Upper lobe of left lung (tissue), 4 donors: Measurements from ENCODE around the gene PROSER2.

Experiments used
- CTCF ChIP-seq, 6 experiments: fragments of 450-650 bp in 4 of 6; fragments of 200-600 bp in 2 of 6; sonication (generic) in 2 of 6; IDR thresholded peaks; one replicate each; pipeline ENCODE4 v1.5.1; 2016 to 2019; ENCODE audit warnings: antibody characterized with exemption in 6 of 6
- EP300 ChIP-seq, 4 donors: sonication (generic); formaldehyde crosslinking; IDR thresholded peaks; one replicate each; pipeline ENCODE4 v1.5.1; 2017; ENCODE audit warnings: antibody characterized with exemption in 4 of 4, control low read depth in 2 of 4
- POLR2A ChIP-seq, 4 donors: fragments of 450-650 bp; IDR thresholded peaks; one replicate each; pipeline ENCODE4 v1.5.1; 2016 to 2017; ENCODE audit warnings: antibody characterized with exemption in 4 of 4, mild to moderate bottlenecking in 2 of 4
- POLR2AphosphoS5 ChIP-seq, 2 donors: sonication (generic); formaldehyde crosslinking; IDR thresholded peaks; one replicate each; pipeline ENCODE4 v1.5.1; 2017; ENCODE audit warnings: antibody characterized with exemption in 2 of 2

- TF ChIP-seq CTCF (IDR thresholded peaks at IDR 0.05) (no peak), POLR2A (IDR thresholded peaks at IDR 0.05) (no peak), POLR2AphosphoS5 (IDR thresholded peaks at IDR 0.05) (no peak), EP300 (IDR thresholded peaks at IDR 0.05) (no peak)
Measured at GRCh38 chr10:11787374-11787773, 35.8 kb upstream of the PROSER2 start.
